Peyer's patch (tissue), 4 donors: ENCODE measurements around the gene TMED1.

Source experiments
- POLR2A ChIP-seq, 2 donors: fragments of 450-650 bp; IDR thresholded peaks; one replicate each; pipeline ENCODE4 v1.5.1; 2017; ENCODE audit warnings: antibody characterized with exemption in 2 of 2, mild to moderate bottlenecking in 2 of 2, moderate library complexity in 2 of 2
- TF ChIP-seq, protein P1 (sequence below), 6 experiments: fragments of 450-650 bp in 4 of 6; fragments of 200-600 bp in 2 of 6; sonication (generic) in 1 of 6; IDR thresholded peaks; one replicate each; pipeline ENCODE4 v1.5.1; 2017 to 2019; ENCODE audit warnings: antibody characterized with exemption in 6 of 6, mild to moderate bottlenecking in 3 of 6, moderate library complexity in 1 of 6

DNA sequence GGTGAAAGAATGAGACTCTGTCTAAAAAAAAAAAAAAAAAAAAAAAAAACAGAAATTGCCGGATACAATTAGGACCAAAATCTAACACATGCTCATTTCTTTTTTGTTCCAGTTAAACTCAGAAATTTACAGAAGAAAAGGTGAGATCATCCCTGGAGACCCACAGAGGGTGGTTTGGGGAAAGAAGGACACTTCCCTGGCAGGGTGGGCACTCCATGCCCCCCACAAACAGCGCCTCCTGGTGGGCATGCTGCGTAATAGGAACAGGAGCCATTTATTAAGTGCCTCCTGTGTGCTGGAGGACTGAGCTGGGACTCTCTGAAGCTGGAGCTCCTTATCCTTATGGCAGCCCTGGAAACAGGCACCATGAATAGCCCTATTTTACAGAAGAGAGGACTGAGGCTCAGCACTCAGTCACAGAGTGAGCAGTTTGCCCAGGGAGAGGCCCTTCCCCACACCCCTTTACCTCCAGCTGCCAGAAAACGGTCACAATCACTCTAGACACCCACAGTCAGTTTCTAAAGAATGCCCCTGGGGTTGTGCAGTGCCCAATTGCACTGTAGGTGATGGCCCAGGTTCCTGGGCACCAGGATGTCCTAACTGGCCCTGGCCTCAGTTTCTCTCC is 22.3 kb upstream of the TMED1 start:
- TF ChIP-seq, protein P1, sequence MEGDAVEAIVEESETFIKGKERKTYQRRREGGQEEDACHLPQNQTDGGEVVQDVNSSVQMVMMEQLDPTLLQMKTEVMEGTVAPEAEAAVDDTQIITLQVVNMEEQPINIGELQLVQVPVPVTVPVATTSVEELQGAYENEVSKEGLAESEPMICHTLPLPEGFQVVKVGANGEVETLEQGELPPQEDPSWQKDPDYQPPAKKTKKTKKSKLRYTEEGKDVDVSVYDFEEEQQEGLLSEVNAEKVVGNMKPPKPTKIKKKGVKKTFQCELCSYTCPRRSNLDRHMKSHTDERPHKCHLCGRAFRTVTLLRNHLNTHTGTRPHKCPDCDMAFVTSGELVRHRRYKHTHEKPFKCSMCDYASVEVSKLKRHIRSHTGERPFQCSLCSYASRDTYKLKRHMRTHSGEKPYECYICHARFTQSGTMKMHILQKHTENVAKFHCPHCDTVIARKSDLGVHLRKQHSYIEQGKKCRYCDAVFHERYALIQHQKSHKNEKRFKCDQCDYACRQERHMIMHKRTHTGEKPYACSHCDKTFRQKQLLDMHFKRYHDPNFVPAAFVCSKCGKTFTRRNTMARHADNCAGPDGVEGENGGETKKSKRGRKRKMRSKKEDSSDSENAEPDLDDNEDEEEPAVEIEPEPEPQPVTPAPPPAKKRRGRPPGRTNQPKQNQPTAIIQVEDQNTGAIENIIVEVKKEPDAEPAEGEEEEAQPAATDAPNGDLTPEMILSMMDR (IDR thresholded peaks at IDR 0.05) = peak; percentile 25 to 49 (median 44)
- no peak for TF ChIP-seq POLR2A (IDR thresholded peaks at IDR 0.05)
